Measurements from ENCODE around the gene BBS9.

BBS9 gene

GRCh38 chr7:33152087-33152486 is 22.7 kb downstream of the BBS9 start:
- no peak overlapping the region for H3K27ac ChIP-seq
- TF ChIP-seq ZFX (IDR thresholded peaks at IDR 0.05): no peak
- no peak for TF ChIP-seq CTCF (conservative IDR thresholded peaks at IDR 0.05)

DNA sequence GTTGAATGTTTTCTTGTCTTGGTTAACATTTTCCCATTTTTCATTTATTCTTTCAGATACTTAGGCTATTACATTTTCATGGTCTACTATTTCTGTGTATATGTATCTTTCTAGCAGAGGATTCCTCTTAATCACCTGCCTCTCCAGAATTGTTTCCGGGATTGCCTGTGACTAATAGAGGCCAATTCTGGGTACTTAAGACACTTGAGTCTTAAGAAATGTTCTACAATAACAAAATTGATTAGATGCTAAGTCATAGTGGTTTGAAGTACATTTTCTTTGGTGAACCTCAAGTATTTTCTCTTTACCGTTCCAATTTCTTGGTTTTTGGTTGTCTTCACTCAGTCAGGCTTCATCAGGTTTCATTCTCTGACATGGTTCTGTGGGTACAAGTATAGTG is 26.4 kb downstream of the BBS9 start:
- no peak overlapping the region for H3K27ac ChIP-seq
- TF ChIP-seq ZFX (IDR thresholded peaks at IDR 0.05) (no peak), CTCF (conservative IDR thresholded peaks at IDR 0.05) (no peak)

GRCh38 chr7:33156441-33156840 is 27.1 kb downstream of the BBS9 start:
- TF ChIP-seq ZFX (IDR thresholded peaks at IDR 0.05): no peak
- no peak for TF ChIP-seq CTCF (conservative IDR thresholded peaks at IDR 0.05)
- no peak overlapping the region for H3K27ac ChIP-seq

DNA sequence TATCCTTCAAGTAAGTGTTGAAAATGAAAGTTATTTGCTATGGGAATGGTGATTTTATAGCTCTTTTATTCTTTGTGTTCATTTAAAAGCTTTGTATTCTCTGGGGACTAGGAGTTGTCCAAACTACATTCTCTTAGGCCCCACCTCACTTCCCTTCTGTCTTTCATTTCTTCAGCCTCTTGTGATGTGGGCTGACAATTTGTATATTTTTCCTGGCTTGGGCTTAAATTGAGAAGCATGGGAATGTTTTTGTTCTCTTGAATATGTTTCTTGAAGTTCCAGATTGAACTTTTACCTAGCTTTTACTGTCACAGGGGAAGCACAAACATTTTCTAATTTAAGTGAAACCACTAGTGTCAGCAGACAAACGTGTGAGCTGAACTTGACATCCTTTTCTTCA is 27.9 kb downstream of the BBS9 start:
- TF ChIP-seq CTCF (conservative IDR thresholded peaks at IDR 0.05): no peak
- no peak for TF ChIP-seq ZFX (IDR thresholded peaks at IDR 0.05)
- no peak overlapping the region for H3K27ac ChIP-seq

- TF ChIP-seq ZFX (IDR thresholded peaks at IDR 0.05) (no peak), CTCF (conservative IDR thresholded peaks at IDR 0.05) (no peak)
- H3K27ac ChIP-seq: no peak overlapping the region
These were observed 28.4 kb downstream of the BBS9 start for GRCh38 chr7:33157781-33158180.

- no peak for TF ChIP-seq ZFX (IDR thresholded peaks at IDR 0.05)
- no peak for TF ChIP-seq CTCF (conservative IDR thresholded peaks at IDR 0.05)
- H3K27ac ChIP-seq: no peak overlapping the region
These were observed 48.5 kb downstream of the BBS9 start for GRCh38 chr7:33177876-33178275.

DNA sequence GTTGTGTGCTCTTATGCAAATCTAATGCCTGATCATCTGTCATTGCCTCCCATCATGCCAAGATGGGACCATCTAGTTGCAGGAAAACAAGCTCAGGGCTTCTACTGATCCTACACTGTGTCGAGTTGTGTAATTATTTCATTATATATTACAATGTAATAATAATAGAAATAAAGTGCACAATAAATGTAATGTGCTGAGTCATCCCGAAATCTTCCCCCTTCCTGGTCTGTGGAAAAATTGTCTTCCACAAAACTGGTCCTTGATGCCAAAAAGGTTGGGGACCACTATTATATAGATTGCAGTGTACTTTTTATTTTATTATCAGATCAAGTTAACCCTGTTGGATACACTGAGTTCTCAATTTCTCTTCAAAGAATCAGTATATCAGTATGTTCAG is 50.2 kb downstream of the BBS9 start:
- TF ChIP-seq ZFX (IDR thresholded peaks at IDR 0.05) (no peak), CTCF (conservative IDR thresholded peaks at IDR 0.05) (no peak)

More for the DNA sequence above, 50.2 kb downstream of the BBS9 start:
- no peak overlapping the region for H3K27ac ChIP-seq

Measured in C4-2B (cell line).